ENCODE data around the gene FGF2.

The FGF2 gene

DNA sequence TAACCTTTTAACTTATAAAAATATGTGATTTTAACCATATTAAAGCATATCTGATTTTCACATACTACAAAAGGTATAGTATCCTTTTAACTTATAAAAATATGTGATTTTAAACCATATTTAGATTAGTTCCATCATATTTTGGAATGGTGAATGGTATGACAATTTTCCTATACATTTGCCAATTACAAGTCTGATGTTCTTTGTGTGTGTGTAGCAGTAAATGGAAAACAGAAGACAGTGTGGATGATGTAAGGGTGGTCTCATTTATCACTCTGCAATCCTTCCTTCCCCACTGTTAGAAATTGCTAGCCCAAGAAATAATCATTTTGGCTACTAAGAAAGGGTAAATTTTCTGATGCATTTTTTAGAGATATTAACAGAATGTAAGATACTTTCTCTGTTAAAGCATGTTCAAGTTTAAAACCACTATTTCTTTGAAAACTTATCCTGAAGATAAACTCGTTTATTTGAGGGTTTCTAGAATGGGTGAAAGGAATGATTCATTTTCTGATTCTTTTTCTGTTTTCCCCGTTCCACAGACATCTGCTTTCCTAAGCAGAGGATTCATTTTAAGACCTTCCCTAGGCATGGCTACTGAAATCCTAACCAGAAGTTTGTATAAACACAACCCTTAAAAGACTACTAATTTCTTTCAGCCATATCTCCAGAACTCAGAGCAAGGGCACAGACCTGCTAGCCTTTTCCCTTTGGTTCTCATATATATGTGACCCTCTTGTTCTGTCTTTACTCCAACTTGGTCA is 74.8 kb downstream of the FGF2 start:
- TF ChIP-seq, protein P1, sequence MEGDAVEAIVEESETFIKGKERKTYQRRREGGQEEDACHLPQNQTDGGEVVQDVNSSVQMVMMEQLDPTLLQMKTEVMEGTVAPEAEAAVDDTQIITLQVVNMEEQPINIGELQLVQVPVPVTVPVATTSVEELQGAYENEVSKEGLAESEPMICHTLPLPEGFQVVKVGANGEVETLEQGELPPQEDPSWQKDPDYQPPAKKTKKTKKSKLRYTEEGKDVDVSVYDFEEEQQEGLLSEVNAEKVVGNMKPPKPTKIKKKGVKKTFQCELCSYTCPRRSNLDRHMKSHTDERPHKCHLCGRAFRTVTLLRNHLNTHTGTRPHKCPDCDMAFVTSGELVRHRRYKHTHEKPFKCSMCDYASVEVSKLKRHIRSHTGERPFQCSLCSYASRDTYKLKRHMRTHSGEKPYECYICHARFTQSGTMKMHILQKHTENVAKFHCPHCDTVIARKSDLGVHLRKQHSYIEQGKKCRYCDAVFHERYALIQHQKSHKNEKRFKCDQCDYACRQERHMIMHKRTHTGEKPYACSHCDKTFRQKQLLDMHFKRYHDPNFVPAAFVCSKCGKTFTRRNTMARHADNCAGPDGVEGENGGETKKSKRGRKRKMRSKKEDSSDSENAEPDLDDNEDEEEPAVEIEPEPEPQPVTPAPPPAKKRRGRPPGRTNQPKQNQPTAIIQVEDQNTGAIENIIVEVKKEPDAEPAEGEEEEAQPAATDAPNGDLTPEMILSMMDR (IDR thresholded peaks at IDR 0.05) = no peak
- H3K27ac ChIP-seq = peak overlapping the region in 1 of 2 donors; percentile 62
- no peak for DNase-seq (ENCODE audit: low spot score)
- H3K4me3 ChIP-seq = no peak overlapping the region

- TF ChIP-seq, protein P1 (IDR thresholded peaks at IDR 0.05) = no peak
- no peak overlapping the region for H3K27ac ChIP-seq
- no peak overlapping the region for H3K4me3 ChIP-seq
- DNase-seq (ENCODE audit: low spot score) = no peak
Observed at GRCh38 chr4:122903766-122904288, 77.2 kb downstream of the FGF2 start.

GRCh38 chr4:122906859-122907305 is 80.3 kb downstream of the FGF2 start:
- Histone ChIP-seq H3K27ac (no peak overlapping the region), H3K4me3 (no peak overlapping the region)
- no peak for DNase-seq (ENCODE audit: low spot score)
- TF ChIP-seq, protein P1 (IDR thresholded peaks at IDR 0.05) = no peak

DNA sequence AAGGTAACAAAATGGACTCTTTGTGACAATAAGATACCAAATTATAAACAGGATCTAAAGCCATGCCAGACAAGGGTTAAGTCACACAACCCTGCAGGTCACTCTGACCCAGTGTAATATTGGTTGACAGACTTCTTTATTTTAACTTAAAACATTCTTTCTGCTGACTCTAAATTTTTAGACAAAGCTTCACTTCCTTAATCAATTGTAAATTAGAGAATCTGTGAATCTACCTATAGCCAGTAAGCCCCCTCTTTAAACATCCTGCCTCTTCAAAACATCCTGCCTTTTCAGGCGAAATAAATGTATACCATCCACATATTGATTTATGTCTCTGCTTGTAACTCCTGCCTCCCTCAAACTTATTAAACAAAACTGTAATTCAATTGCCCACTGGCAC is 81.6 kb downstream of the FGF2 start:
- no peak for DNase-seq (ENCODE audit: low spot score)
- no peak overlapping the region for H3K27ac ChIP-seq
- H3K4me3 ChIP-seq = no peak overlapping the region
- TF ChIP-seq, protein P1 (IDR thresholded peaks at IDR 0.05) = no peak

DNA sequence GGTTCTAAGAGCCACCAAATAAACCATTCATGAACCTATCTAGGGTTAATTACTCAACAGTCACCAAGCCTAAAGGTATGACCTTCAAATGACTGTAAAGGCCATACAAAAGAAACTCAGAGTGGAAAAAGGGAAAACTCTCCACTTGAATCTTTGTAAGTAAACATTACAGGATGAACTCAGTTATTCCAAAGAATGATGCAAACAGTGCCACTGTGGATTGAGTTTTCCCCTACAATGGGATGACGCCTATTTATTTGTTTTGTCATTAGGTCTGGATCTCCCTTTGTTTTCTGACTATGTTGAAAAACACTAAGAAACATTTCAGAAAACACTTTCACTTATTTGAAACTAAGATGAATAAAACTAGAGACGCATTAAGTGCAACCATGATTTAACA is 83.1 kb downstream of the FGF2 start:
- H3K27ac ChIP-seq = no peak overlapping the region
- TF ChIP-seq, protein P1 (IDR thresholded peaks at IDR 0.05) = no peak

GRCh38 chr4:122911588-122911987 is 85.0 kb downstream of the FGF2 start:
- TF ChIP-seq, protein P1 (IDR thresholded peaks at IDR 0.05) = no peak
- DNase-seq (ENCODE audit: low spot score) = no peak
- Histone ChIP-seq H3K4me3 (no peak overlapping the region), H3K27ac (no peak overlapping the region)

More for the DNA sequence above, 83.1 kb downstream of the FGF2 start:
- H3K4me3 ChIP-seq = no peak overlapping the region
- no peak for DNase-seq (ENCODE audit: low spot score)

All from coronary artery (tissue), 2 donors.